ENCODE results near the gene RNF182.

DNA sequence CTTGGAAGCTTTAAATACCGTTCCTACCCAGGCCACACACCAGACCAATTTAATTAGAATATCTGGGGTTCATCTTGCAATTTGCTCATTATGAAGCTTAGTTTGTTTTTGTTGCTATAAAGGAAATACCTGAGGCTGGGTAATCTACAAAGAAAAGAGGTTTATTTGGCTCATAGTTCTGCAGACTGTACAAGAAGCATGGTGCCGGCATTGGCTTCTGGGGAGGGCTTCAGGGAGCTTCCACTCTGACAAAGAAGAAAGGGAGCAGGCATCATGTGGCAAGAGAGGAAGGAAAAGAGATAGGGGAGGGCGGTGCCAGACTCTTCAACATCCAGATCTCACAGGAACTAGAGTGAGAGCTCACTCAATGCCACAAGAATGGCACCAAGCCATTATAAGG, 73.6 kb downstream of the RNF182 start:
- TF ChIP-seq CREB1 (IDR thresholded peaks at IDR 0.05; ENCODE audit: low read depth) (no peak), RAD21 (IDR thresholded peaks at IDR 0.05; ENCODE audit: low read depth) (no peak), MAX (IDR thresholded peaks at IDR 0.05) (no peak), FOXM1 (IDR thresholded peaks at IDR 0.05; ENCODE audit: borderline replicate concordance, low read depth) (no peak), TCF12 (IDR thresholded peaks at IDR 0.05; ENCODE audit: low read depth) (no peak), EP300 (IDR thresholded peaks at IDR 0.05; ENCODE audit: borderline replicate concordance) (no peak), EGR1 (IDR thresholded peaks at IDR 0.05) (no peak), YY1 (IDR thresholded peaks at IDR 0.05; ENCODE audit: low read depth) (no peak), NFIC (IDR thresholded peaks at IDR 0.05) (no peak), TEAD4 (IDR thresholded peaks at IDR 0.05) (no peak)
- TF ChIP-seq, protein P1, sequence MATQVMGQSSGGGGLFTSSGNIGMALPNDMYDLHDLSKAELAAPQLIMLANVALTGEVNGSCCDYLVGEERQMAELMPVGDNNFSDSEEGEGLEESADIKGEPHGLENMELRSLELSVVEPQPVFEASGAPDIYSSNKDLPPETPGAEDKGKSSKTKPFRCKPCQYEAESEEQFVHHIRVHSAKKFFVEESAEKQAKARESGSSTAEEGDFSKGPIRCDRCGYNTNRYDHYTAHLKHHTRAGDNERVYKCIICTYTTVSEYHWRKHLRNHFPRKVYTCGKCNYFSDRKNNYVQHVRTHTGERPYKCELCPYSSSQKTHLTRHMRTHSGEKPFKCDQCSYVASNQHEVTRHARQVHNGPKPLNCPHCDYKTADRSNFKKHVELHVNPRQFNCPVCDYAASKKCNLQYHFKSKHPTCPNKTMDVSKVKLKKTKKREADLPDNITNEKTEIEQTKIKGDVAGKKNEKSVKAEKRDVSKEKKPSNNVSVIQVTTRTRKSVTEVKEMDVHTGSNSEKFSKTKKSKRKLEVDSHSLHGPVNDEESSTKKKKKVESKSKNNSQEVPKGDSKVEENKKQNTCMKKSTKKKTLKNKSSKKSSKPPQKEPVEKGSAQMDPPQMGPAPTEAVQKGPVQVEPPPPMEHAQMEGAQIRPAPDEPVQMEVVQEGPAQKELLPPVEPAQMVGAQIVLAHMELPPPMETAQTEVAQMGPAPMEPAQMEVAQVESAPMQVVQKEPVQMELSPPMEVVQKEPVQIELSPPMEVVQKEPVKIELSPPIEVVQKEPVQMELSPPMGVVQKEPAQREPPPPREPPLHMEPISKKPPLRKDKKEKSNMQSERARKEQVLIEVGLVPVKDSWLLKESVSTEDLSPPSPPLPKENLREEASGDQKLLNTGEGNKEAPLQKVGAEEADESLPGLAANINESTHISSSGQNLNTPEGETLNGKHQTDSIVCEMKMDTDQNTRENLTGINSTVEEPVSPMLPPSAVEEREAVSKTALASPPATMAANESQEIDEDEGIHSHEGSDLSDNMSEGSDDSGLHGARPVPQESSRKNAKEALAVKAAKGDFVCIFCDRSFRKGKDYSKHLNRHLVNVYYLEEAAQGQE (IDR thresholded peaks at IDR 0.05; ENCODE audit: low read depth), result no peak
